Stimulated activated CD8-positive, alpha-beta memory T cell treated with anti-CD3 and anti-CD28 coated beads, Interleukin-12 subunit alpha, Interleukin-12 subunit beta, amount 100 ng/mL, for 1 hour (primary cell): Measurements from ENCODE around the gene COMMD1.
"Not testable (repeated sequence)": the region's sequence is repeated elsewhere in the genome, so short reads cannot be mapped to it uniquely, and the experiment has no call there.

ENCODE experiments used
- DNase-seq: peaks from one replicate; pipeline ENCODE4 v3.0.0-alpha.2; 2020; ENCODE audit warnings: low read depth

The COMMD1 gene

GRCh38 chr2:62030902-62031301 is 125.4 kb downstream of the COMMD1 start:
- DNase-seq: no peak

DNA sequence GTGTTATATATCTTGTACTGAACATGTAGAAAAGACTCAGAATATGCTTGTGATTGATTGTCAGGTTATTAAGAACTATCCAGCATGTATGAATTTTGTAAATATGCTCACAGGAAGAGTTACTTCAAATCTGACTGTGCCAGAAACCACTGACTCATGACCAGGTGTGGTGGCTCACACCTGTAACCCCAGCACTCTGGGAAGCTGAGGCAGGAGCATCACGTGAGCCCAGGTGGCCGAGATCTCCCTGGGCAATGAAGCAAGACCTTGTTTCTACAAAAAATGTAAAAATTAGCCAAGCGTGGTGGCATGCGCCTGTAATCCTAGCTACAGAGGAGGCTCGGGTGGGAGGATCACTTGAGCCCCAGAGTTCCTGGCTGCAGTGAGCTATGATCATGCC is 126.6 kb downstream of the COMMD1 start:
- no peak for DNase-seq

GRCh38 chr2:62034715-62035114 is 129.2 kb downstream of the COMMD1 start:
- DNase-seq: no peak

GRCh38 chr2:62036229-62036628 is 130.8 kb downstream of the COMMD1 start:
- DNase-seq: no peak

DNA sequence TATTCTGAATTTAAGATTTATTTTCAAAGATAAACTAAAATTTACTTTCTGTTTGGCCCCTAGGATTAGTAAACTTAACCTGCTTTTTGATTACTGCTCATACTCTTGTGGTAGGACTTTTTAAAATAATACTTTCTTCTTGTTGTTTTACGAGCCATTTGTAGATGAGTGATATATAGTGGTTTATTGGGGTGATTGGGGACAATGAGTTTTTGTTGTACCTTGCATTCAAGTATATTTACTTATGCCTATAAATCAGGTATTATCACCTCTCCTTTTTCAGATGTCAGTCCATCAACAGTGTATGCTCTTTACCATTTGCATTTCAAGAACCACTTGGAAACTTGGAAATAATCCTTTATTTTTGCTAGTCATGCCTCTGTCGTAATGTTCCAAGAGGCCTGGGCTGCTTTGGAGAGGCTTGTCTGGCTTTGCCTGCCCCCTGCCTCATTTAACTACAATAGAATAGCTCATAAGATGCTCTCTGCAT is 131.3 kb downstream of the COMMD1 start:
- no peak for DNase-seq

GRCh38 chr2:62038975-62039771 is 133.7 kb downstream of the COMMD1 start:
- DNase-seq: no peak

DNA sequence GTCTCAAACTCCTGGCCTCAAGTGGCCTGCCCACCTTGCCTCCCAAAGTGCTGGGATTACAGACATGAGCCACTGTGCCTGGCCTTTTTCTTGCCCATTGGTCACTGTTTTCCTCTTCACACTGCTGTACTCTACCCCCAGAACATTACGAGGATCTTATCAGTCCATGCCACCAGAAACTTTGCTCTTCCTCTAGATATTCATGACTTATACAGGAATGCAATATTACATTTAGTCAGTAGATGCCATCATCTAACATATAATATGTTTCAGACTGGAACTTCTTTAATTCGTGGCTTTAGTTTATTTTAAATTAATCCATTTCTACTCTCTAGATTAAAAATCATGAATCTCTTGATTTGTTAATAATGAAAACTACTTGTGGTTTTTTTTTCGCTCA is 135.5 kb downstream of the COMMD1 start:
- no peak for DNase-seq

- not testable (repeated sequence) for DNase-seq
Observed at GRCh38 chr2:62041701-62042385, 136.4 kb downstream of the COMMD1 start.

DNA sequence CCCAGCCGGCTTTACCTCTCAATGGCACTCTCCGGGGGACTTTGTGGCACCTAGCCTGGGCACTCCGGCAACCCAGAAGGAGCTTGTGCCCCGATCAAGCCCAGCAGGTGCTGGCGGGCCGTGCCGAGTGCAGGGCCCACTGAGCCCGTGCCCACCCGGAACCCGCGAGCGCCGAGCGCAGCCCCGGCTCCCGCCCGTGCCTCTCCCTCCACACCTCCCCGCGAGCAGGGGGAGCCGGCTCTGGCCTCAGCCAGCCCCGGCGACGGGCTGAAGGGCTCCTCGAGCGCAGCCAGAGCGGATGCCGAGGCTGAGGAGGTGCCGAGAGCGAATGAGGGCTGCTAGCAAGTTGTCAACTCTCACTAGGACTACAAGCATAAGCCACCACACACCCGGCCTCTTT is 136.9 kb downstream of the COMMD1 start:
- no peak for DNase-seq

DNA sequence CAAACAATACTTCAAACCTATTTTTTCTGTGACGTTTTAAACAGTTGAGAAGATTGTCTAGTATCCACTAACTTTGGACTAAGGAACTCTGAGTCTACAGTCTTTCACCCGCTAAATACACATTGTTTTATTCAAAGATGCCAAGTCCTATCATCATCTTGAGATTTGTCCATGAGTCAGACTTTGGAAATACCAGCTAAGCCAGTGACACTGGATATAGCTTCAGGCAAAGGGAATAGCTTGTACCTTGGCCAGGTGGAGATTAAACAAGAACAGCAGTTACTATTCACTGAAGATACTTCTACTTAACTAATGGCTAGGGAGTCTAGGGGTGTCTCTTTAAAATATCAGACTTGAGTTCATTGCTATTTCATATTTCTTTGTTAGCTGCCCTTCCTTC is 137.5 kb downstream of the COMMD1 start:
- no peak for DNase-seq

GRCh38 chr2:62045017-62045543 is 139.6 kb downstream of the COMMD1 start:
- no peak for DNase-seq

- DNase-seq: no peak
Observed at GRCh38 chr2:62046141-62046540, 140.7 kb downstream of the COMMD1 start.

DNA sequence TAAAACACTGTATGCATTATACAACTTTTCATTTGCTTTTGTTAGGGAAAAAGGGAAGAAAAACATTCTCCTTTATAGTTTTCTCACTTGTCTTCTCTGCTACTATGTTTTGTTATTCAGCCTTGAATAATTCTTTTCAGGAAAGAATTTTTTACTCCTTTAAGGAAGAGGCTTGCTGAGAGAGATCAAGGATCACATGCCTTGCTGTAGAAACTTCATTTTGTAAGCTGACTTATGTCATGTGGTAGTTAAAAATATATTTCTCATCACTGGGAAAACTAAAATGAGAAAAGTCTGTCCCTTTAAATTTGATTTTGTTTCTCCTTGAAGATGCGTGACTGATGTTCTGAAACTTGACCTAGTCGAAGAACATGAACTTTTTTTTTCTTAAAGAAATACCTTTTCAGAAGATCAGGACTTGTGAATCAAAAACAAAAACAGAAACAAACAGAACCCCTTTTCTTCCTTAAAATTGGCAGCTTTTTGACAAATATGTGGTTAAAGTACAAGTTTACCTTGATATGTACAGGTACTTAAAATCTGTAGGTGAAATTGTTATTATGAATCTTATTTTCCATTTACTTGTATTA is 145.1 kb downstream of the COMMD1 start:
- DNase-seq: no peak

DNA sequence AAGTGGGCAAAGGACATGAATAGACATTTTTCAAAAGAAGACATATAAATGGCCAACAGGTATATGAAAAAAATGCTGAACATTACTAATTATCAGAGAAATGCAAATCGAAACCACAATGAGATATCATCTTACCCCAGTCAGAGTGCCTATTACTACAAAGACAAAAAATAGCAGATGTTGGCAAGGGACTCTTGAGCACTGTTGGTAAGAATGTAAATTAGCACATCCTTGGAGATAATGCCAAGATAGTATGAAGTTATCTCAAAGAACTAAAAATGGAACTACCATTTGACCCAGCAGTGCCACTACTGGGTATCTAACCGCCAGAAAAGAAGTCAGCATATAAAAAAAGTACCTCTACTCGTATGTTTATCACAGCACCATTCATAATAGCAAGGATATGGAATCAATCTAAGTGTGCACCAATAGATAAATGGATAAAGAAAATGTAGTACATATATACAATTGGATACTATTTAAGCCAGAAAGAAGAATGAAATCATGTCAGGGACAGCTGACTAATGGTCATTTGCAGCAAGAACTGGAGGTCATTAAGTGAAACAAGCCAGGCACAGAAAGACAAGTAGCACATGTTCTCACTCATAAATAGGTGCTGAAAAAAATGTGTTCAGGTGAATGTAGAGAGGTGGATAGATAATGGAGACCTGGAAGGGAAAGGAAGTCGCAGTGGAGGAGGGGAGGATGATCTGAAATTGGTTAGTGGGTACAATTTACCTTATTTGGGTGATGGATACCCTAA is 148.7 kb downstream of the COMMD1 start:
- DNase-seq: no peak

- DNase-seq: no peak
Observed at GRCh38 chr2:62054916-62055450, 149.5 kb downstream of the COMMD1 start.

DNA sequence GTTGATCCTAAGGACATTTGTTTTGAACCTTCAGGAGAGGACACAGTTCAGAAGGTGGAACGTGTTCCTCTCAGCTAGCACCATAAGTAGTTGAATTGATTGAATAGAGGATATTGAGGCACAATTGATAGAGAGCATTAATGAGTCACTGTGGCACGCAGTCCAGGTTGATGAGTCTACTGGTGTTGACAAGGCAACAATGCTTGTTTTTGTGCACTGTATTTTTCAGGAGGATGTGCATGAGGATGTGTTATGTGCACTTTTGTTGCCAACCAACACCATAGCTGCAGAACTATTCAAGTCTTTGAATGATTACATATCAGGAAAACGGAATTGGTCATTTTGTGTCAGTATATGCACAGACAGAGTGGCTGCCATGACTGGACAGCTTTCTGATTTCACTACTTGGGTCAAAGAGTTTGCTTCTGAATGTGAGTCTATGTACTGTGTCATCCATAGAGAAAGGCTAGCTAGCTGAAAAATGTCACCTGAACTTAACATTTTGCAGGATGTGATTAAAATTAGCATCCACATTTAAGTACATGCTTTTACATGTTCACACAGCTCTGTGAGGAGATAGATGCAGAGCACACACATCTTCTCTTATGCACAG is 150.4 kb downstream of the COMMD1 start:
- DNase-seq: no peak

GRCh38 chr2:62056341-62056740 is 150.9 kb downstream of the COMMD1 start:
- no peak for DNase-seq

DNA sequence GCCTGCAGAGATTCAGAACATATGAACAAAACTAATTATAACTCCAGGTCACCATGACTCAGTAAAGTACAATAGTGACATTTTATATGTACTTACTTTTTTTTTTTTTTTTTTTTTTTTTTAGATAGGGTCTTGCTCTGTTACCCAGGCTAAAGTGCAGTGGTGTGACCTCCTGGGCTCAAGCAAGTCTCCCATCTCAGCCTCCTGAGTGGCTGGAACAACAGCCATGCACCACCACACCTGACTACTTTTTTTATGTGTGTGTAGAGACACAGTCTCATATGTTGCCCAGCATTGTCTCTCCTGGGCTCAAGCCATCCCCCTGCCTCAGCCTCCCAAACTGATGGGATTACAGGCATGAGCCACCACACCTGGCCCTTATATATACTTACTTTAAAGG is 159.8 kb downstream of the COMMD1 start:
- no peak for DNase-seq

GRCh38 chr2:62071126-62071598 is 165.7 kb downstream of the COMMD1 start:
- no peak for DNase-seq

GRCh38 chr2:62071760-62072680 is 166.5 kb downstream of the COMMD1 start:
- no peak for DNase-seq
